ENCODE results near the gene COX19. TPM values are rescaled to one million over a fixed set of nuclear protein-coding genes. Genes with fewer than 3 reads are reported as not detected.

The COX19 gene
- total RNA-seq, 1 experiment from 2014 or later = 11.6 TPM

GRCh38 chr7:954330-955238 lies 20.8 kb downstream of the COX19 start, which contains the start of gene ADAP1:
ADAP1 (minus strand) TSS chr7:954680; CDS start chr7:954477, 203 bp downstream.
- Histone ChIP-seq H3K4me3 (ENCODE audit: low read length) (peak within 1 kb of the TSS; percentile 74), H3K4me1 (ENCODE audit: insufficient read depth, low read length) (peaks cover 12% of the 10 kb centered on the region), H3F3A (ENCODE audit: low read length, unreplicated experiment) (no peaks in the 10 kb centered on the region), H3K27me3 (ENCODE audit: low read length) (no peaks in the 10 kb centered on the region), H3K36me3 (ENCODE audit: low read depth, low read length) (no peaks in the 10 kb centered on the region), H3K9me3 (ENCODE audit: low read length) (no peaks in the 10 kb centered on the region), H2AFZ (ENCODE audit: low read length) (peak within 1 kb of the TSS; percentile 50), H3K27ac (ENCODE audit: low read length) (no peak within 1 kb of the TSS), H3K4me2 (ENCODE audit: low read length) (peak within 1 kb of the TSS; percentile 85), H4K20me1 (ENCODE audit: low read length) (no peaks in the 10 kb centered on the region), H3K9me2 (replicated peaks; ENCODE audit: low read length) (no peaks in the 10 kb centered on the region), H3K9ac (ENCODE audit: low read length) (no peak within 1 kb of the TSS), H3K79me2 (ENCODE audit: low read length) (peaks cover 12% of the 10 kb centered on the region; the same call in 1 of the 2 replicates)
- DNase-seq (peak; percentile 62), ATAC-seq (peak; percentile 56)
- no TSS peak for BruUV-seq (replicated peaks)
- POLR2A ChIA-PET (ENCODE audit: unreplicated experiment) = no interaction called here
- TF ChIP-seq EZH2 (IDR thresholded peaks at IDR 0.05; ENCODE audit: low read length, unreplicated experiment) (no peak), CTCF (conservative IDR thresholded peaks at IDR 0.05; ENCODE audit: low read depth, low read length) (no peak), EZH2phosphoT487 (IDR thresholded peaks at IDR 0.05; ENCODE audit: borderline replicate concordance, low read length) (no peak)
- CTCF ChIA-PET = interaction anchor here (0.6 kb wide), 1 partner anchor 46 kb away, joined by 3 read pairs; no protein-coding TSS in a partner anchor
- intact Hi-C loops (cut with micrococcal nuclease) = no loop called here

DNA sequence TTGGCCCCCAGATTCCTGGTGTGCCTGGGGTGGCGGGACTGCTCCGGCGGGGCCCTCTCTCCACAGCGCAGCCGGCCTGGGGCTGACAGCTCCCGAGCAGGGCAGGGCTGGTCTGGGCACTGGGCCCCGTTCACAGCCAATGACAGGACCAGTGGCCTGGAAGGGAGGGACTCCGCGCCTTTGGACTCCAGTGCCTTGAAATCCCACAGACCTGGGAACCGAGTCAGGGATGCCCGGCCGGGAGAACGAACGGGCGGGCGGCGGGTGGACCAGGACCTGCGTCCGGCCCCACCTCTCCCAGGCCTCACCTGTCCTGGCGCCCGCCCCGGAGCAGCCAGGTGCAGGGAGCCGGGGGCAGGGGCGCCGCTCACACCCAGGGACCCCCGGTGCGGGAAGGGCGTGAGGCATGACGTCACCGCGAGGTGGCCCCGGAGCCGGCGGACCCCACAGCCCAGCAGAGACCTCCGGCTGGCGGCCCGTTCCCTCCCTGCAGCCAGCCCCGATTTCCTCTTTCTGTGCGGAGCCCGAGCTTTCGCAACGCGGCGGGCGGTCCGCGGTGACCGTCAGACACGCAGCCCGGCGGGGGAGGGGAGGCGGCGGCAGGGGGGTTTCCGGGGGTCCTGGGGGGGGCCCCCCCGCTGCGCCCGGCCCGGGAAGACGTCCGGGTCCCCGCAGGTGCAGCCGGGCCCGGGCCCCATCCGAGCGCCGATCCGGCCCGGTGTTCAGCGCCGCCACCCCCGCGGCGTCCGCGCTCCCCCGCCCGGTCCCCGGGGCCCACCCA lies 21.6 kb downstream of the COX19 start:
- no peaks in the 10 kb centered on the region for H4K20me1 ChIP-seq (ENCODE audit: low read length)
- no peaks in the 10 kb centered on the region for H3K27me3 ChIP-seq (ENCODE audit: low read length)
- peak overlapping the region; percentile 74 for H3K4me3 ChIP-seq (ENCODE audit: low read length)
- peak overlapping the region; percentile 85 for H3K4me2 ChIP-seq (ENCODE audit: low read length)
- peak overlapping the region; percentile 50 for H2AFZ ChIP-seq (ENCODE audit: low read length)
- H3K36me3 ChIP-seq (ENCODE audit: low read depth, low read length) = no peaks in the 10 kb centered on the region
- H3K4me1 ChIP-seq (ENCODE audit: insufficient read depth, low read length) = peaks cover 20% of the 10 kb centered on the region
- ChIA-PET CTCF (interaction anchor here (0.6 kb wide), 1 partner anchor 45 kb away, joined by 3 read pairs; no protein-coding TSS in a partner anchor), POLR2A (ENCODE audit: unreplicated experiment) (no interaction called here)
- H3K79me2 ChIP-seq (ENCODE audit: low read length) = peaks cover 12% of the 10 kb centered on the region; the same call in 1 of the 2 replicates
- H3K9me2 ChIP-seq (replicated peaks; ENCODE audit: low read length) = no peaks in the 10 kb centered on the region
- no TSS peak for BruUV-seq (replicated peaks)
- H3K9me3 ChIP-seq (ENCODE audit: low read length) = no peaks in the 10 kb centered on the region
- peak; percentile 74 for ATAC-seq
- peak; percentile 69 for DNase-seq
- no peaks in the 10 kb centered on the region for H3F3A ChIP-seq (ENCODE audit: low read length, unreplicated experiment)
- TF ChIP-seq EZH2 (IDR thresholded peaks at IDR 0.05; ENCODE audit: low read length, unreplicated experiment) (no peak), CTCF (conservative IDR thresholded peaks at IDR 0.05; ENCODE audit: low read depth, low read length) (no peak), EZH2phosphoT487 (IDR thresholded peaks at IDR 0.05; ENCODE audit: borderline replicate concordance, low read length) (no peak)
- H3K9ac ChIP-seq (ENCODE audit: low read length) = no peak overlapping the region
- no peak overlapping the region for H3K27ac ChIP-seq (ENCODE audit: low read length)
- intact Hi-C loops (cut with micrococcal nuclease) = no loop called here

All from PC-3 (cell line).